DMS53 treated with DMSO at 0.1 percent for 48 hours (cell line): Measurements from ENCODE around the gene GPRC5B.

Experiments used
- DNase-seq: peaks from one replicate; lab custom pipeline; 2025; ENCODE audit not compliant: unreplicated experiment; lab: John Stamatoyannopoulos, UW

Gene GPRC5B

GRCh38 chr16:19872179-19872863, 12.3 kb downstream of the GPRC5B start:
- no peak for DNase-seq

DNA sequence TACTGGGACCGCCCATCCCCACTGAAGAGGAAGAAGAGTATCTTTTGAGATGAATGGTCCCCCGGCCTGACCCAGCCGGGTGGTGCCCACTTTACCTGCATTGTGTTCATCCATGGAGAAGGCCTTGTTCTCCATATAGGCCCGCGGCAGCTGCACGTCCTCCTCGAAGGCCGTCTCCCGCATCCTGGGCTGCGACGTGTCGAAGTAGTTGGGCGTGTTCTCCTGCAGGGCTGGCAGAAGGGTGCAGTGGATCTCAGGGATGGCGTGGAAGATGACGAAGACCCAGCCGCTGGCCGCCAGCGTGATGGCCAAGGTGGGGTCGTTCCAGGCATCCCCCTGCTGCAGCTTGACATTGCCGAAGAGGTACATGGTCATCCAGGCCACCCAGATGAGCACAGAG, 12.9 kb downstream of the GPRC5B start:
- no peak for DNase-seq

GRCh38 chr16:19868421-19868820, 16.2 kb downstream of the GPRC5B start:
- no peak for DNase-seq

- DNase-seq: no peak
Measured at GRCh38 chr16:19864566-19864965, 20.1 kb downstream of the GPRC5B start.

GRCh38 chr16:19863990-19864389, 20.7 kb downstream of the GPRC5B start:
- DNase-seq: no peak

DNA sequence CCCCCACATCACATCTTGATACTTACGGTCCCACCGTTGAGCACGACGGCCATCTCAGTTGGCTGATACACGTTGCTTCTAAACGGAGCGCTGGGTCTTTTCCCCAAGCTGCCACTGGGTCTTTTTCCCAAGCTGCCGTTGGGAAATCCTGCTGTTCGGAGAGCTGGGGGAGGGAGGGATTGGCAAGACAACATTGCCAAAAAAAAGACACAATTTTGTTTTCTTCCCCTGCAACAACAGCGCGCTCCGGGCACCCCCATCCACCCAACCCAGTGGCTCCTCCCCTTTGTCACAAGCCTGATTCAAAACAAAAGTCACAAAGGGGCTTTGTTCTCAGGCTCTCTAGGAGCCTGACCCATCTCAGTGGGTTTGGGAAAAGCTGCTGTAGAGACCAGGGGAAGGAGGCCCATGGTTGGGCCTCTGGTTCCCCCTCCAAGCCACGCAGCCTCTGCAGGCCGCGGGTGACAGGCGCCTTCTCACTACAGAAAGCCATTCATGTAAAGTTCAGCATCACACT, 22.8 kb downstream of the GPRC5B start:
- no peak for DNase-seq

DNA sequence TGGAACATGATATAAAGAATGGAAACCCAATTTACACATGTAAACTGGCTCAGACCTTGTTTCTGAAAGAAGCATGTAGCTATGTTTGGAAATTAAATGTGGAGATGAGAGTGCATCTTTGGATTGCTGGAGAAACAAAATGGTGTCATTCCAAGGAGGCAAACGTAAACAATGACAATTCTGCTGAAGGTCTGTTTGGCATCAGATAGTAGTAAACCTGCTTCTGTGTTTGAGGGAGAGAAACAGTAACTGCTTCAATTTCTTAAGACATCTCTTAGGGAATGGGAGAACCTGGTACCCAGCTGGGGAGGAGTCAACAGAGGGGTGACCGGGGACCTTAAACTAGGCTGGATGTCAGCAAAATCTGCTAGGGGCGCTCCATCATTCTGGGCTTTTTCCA, 23.5 kb downstream of the GPRC5B start:
- no peak for DNase-seq

- DNase-seq: no peak
Measured at GRCh38 chr16:19860166-19861041, 24.2 kb downstream of the GPRC5B start.

- no peak for DNase-seq
Measured at GRCh38 chr16:19859603-19860002, 25.0 kb downstream of the GPRC5B start.

DNA sequence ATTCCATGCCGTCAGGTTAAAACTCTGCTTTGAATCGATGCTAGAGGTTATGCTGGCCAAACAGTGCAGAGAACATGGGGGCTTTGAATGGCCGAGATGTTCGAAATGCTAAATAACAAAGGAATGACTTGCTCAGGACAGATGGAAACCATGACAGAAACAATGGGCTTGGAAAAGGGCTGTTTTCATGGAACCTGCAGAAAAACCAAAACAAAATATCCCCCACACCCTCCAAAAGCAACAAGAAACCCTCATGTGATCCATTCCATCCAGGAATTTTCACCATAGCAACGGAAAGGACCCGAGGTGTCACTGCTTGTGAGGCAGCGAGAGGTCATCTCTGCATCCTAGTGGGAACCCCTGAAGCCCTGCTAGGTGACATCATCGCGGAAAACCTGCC, 25.5 kb downstream of the GPRC5B start:
- no peak for DNase-seq

GRCh38 chr16:19858340-19859018, 26.2 kb downstream of the GPRC5B start:
- DNase-seq: no peak

DNA sequence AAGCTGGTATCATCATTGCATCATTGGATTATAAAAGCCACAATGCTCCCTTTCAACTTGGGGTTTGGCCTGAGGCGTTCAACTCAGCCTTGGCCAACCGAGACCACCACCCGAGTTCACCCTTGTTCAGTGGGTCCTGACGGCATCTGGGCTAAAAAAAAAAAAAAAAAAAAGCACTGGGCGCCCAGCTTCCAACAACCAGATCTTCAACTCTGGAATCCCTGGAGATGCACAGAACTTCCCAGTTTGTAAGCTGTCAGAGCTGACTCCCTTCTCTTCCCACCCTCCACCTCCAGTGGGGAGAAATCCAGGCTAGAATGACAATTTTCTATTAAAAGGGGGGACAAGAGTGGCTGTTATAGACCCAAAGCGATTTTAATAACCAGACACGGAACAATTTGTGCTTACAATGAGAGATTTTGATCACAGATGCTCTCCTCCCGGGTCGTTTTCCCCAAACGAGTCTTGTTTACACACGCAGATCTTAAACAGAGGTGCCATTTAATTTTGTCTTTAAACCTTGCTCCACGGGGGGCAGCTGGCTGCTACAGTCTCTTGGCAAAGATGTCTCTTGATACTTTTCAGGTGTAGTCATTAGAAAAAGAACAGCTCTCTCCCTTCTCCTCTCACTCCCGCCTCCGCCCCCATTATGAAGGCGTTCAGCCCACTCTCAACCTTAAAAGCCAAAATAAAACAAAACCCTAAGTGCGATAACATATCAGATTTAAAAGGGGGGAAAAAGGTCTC, 26.9 kb downstream of the GPRC5B start:
- no peak for DNase-seq

GRCh38 chr16:19856120-19856519, 28.5 kb downstream of the GPRC5B start:
- no peak for DNase-seq

DNA sequence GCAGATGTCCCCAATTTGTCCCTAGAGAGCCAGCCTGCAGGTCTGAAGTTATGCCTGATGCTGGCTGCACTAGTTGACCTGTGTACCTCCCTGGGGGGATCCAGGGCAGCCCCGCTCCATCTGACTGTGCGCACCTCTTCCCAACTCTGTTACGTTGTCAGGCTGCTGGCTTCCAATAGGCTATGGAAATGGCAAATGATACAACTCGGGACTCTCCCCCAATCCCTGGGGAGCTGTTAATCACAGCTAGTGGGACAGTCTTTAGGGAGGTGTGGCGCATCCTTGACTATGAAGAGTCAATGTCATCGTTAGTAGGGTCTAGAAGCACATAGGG, 30.1 kb downstream of the GPRC5B start:
- DNase-seq: no peak

DNA sequence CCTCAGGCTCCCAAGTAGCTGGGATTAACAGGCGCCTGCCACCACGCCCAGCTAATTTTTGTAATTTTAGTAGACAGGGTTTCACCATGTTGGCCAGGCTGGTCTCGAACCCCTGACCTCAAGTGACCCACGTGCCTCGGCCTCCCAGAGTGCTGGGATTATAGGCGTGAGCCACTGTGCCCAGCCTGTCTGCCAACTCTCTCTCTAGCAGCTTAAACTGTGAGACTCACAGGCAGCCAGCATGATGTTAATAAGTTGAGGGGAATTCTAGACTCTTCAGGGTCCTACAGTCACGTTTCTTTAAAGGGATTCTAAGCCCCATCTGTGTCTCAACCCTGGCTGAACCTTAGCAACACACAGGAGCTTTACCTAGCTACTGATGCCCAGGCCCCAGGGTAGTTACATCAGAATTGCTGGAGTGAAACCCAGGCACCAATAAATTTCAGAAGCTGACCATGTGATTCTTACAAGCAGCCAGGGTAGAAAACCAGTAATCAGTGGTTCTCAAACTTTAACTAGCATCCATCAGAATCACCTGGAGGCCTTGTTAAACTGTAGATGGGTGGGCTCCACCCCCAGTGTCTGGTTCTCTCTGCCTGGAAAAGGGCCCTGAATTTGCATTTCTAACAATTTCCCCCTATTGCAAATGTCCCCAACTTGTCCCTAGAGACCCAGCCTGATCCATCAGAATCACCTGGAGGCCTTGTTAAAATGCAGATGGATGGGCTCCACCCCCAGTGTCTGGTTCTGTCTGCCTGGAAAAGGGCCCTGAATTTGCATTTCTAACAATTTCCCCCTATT, 30.7 kb downstream of the GPRC5B start:
- no peak for DNase-seq

GRCh38 chr16:19853132-19853741, 31.4 kb downstream of the GPRC5B start:
- no peak for DNase-seq

DNA sequence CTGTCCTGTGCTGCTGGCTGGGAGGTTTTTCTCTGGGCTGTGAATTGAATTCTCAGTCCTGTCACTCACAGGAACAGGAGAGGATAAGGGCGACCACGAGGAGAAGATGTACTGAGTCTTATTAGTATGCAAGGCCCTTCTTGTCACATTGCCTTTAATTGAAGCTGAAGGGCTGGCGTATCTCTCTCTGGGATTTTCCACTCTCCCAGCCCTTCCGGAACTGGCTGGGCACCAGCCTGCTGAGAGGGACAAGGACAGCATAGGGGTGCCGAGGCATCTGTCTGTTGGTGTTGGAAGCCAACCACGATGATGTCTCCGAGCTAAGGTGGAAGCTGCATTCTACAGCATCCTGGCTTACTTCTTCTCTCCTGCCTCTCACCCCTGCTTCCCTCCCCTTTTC, 33.2 kb downstream of the GPRC5B start:
- DNase-seq: no peak

GRCh38 chr16:19850131-19850817, 34.4 kb downstream of the GPRC5B start:
- DNase-seq: peak; percentile 67

DNA sequence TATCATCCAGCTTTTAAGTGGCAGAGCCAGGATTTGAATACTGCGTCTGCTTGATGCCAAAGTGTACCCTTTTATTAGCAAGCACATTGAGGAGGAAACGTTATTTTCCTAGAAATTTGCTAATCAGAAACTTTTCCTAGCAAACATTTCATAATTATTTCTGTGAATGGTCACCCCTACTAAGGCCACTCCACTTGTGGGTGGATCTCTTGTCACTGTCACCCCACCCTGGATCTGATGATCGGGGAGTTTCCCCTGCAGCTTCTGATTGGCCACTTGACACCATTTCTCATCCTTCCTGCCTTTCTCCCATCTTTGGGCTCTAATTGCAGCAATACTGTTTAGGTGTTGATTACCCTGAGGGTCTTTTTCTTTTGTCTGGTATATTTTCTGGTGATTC, 35.9 kb downstream of the GPRC5B start:
- DNase-seq: no peak
